Measurements from ENCODE around the gene MMP24OS. TPM values are rescaled to one million over a fixed set of nuclear protein-coding genes. Genes with fewer than 3 reads are reported as not detected.
"Not testable (repeated sequence)": the region's sequence is repeated elsewhere in the genome, so short reads cannot be mapped to it uniquely, and the experiment has no call there.

MMP24OS gene
- total and polyA plus RNA-seq, 10 donors = 18.6 to 68.6 (median 39.6) TPM

- Histone ChIP-seq H3K27ac (no peak overlapping the region), H3K4me3 (no peak overlapping the region), H3K9me3 (no peaks in the 10 kb centered on the region), H3K36me3 (peaks cover 0 to 77% (median 6%) of the 10 kb centered on the region in 6 donors), H3K4me1 (no peaks in the 10 kb centered on the region), H3K27me3 (replicated peaks in 1 of 7) (no peaks in the 10 kb centered on the region)
- intact Hi-C loops (cut with DNase I; ENCODE audit: low total_unique reads) = no loop called here
- DNase-seq = no peak
- WGBS, 5 donors = 80 to 94% (median 90%) methylated on average over 1 to 6 of the region's 6 CpGs
- TF ChIP-seq POLR2AphosphoS5 (IDR thresholded peaks at IDR 0.05) (no peak), CTCF (IDR thresholded peaks at IDR 0.05 in 8 of 11, conservative IDR thresholded peaks at IDR 0.05 in 3 of 11) (no peak), POLR2A (IDR thresholded peaks at IDR 0.05) (no peak)
Measured at GRCh38 chr20:35260426-35260825, 17.5 kb downstream of the MMP24OS start.

DNA sequence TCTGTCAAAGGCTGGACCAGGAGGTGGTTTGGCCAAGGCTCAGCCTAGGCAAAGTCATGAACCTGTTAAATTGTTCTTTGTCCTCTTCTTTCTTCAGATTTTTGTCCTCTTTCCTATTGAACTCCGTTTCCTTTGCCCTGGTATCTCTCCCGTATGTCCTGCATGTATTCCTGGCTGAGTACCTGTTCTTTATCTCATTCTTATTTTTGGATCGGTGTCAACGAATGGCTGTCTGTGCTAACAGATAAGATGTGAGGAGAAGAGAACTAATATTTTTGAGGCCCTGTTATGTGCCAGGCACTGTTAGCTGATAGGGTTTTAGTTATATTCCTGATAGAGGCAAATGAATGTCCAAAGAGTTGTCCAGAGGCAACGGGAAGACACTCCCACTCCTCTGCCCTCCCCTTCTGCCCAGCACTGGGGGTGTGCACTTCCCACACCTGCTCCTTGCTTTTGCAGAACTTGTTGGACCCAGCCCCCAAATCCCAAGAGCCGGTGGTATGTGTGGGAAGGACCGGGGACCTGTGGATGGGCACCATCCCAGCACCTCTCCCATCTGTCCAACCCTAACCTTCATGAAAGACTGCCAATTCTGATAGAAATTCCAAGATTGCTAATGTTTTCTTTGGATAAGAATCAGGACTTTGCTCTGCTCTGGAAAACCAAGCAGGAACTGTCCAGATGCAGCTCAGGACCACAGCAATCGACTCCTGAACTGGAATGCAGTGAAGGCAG is 20.6 kb downstream of the MMP24OS start:
- no peak for DNase-seq
- 82 to 90% (median 87%) methylated on average over 8 of the region's 8 CpGs for WGBS, 5 donors
- Histone ChIP-seq H3K4me3 (no peak overlapping the region), H3K36me3 (peaks cover 0 to 63% (median 3%) of the 10 kb centered on the region in 6 donors), H3K27ac (no peak overlapping the region), H3K9me3 (no peaks in the 10 kb centered on the region), H3K27me3 (replicated peaks in 1 of 7) (no peaks in the 10 kb centered on the region), H3K4me1 (peaks cover 0 to 3% (median 2%) of the 10 kb centered on the region in 6 donors)
- intact Hi-C loops (cut with DNase I; ENCODE audit: low total_unique reads) = no loop called here
- TF ChIP-seq POLR2AphosphoS5 (IDR thresholded peaks at IDR 0.05) = no peak

- H3K36me3 ChIP-seq = peaks cover 0 to 38% (median 0%) of the 10 kb centered on the region in 6 donors
- intact Hi-C loops (cut with DNase I; ENCODE audit: low total_unique reads) = no loop called here
- 91 to 94% (median 94%) methylated on average over 12 of the region's 12 CpGs for WGBS, 5 donors
- no peak for DNase-seq
- no peaks in the 10 kb centered on the region for H3K27me3 ChIP-seq (replicated peaks in 1 of 7)
- H3K27ac ChIP-seq = no peak overlapping the region
- H3K4me3 ChIP-seq = no peak overlapping the region
- TF ChIP-seq POLR2AphosphoS5 (IDR thresholded peaks at IDR 0.05) (no peak), POLR2A (IDR thresholded peaks at IDR 0.05) (no peak), CTCF (IDR thresholded peaks at IDR 0.05 in 8 of 11, conservative IDR thresholded peaks at IDR 0.05 in 3 of 11) (no peak)
- peaks cover 4 to 27% (median 24%) of the 10 kb centered on the region in 6 donors for H3K4me1 ChIP-seq
- H3K9me3 ChIP-seq = no peaks in the 10 kb centered on the region
Measured at GRCh38 chr20:35254448-35254999, 23.4 kb downstream of the MMP24OS start.

- 66 to 92% (median 85%) methylated on average over 3 of the region's 3 CpGs for WGBS, 5 donors
- TF ChIP-seq POLR2AphosphoS5 (IDR thresholded peaks at IDR 0.05) (no peak), CTCF (IDR thresholded peaks at IDR 0.05 in 8 of 11, conservative IDR thresholded peaks at IDR 0.05 in 3 of 11) (no peak), POLR2A (IDR thresholded peaks at IDR 0.05) (no peak)
- H3K4me1 ChIP-seq = peaks cover 4 to 27% (median 24%) of the 10 kb centered on the region in 6 donors
- no peak for DNase-seq
- H3K9me3 ChIP-seq = no peaks in the 10 kb centered on the region
- no peaks in the 10 kb centered on the region for H3K27me3 ChIP-seq (replicated peaks in 1 of 7)
- peaks cover 0 to 27% (median 0%) of the 10 kb centered on the region in 6 donors for H3K36me3 ChIP-seq
- H3K4me3 ChIP-seq = no peak overlapping the region
- intact Hi-C loops (cut with DNase I; ENCODE audit: low total_unique reads) = no loop called here
- H3K27ac ChIP-seq = peak overlapping the region in 4 of 8 donors; percentile 28 to 80 (median 72)
Measured at GRCh38 chr20:35253010-35253409, 24.9 kb downstream of the MMP24OS start.

GRCh38 chr20:35252598-35252997 is 25.3 kb downstream of the MMP24OS start:
- intact Hi-C loops (cut with DNase I; ENCODE audit: low total_unique reads); H3K4me3 ChIP-seq; DNase-seq; H3K27me3 ChIP-seq (replicated peaks in 1 of 7); H3K9me3 ChIP-seq: not testable (repeated sequence)
- H3K4me1 ChIP-seq = peaks cover 4 to 27% (median 24%) of the 10 kb centered on the region in 6 donors
- peaks cover 0 to 24% (median 0%) of the 10 kb centered on the region in 6 donors for H3K36me3 ChIP-seq
- 98 to 100% (median 100%) methylated on average over 1 to 2 of the region's 2 CpGs for WGBS, 5 donors
- H3K27ac ChIP-seq = peak overlapping the region in 6 of 8 donors; percentile 28 to 80 (median 58)
